ENCODE measurements around the gene LRPAP1. TPM values are rescaled to one million over a fixed set of nuclear protein-coding genes. Genes with fewer than 3 reads are reported as not detected.

LRPAP1 gene
- total RNA-seq, 1 donor from 2014 or later, result 81.6 TPM

DNA sequence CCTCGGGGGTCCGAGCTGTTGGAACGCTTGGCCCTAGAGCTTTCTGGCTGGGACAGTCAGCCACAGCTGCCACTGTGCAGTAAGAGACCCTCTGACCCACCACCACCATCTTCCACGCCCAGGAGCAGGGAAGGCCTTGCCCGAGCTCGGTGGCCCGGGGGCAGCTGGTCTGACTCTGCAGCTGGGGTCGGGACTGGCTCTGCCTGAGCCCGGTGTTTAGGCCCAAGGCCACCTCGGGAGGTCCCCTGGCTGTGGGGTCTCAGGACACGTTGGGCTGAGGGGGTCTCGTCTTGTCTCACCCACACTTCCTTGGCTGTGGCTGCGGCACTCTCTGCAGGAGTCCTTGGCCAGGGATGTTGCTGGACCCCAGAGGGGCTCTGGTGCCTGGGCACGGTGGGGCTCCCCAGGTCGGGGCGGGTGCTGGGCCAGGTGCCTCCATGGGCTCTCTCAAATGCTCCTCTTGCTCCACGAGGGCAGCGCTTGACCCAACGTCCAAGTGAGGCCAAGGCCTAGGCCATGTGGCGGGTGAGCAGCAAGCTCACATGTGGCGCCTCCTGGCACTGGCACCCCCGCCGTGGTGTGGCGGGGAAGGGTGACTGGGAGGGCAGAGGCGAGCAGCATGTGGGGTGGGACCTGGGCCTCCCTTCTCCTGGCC is 46.2 kb downstream of the LRPAP1 start:
- TF ChIP-seq, protein P1, sequence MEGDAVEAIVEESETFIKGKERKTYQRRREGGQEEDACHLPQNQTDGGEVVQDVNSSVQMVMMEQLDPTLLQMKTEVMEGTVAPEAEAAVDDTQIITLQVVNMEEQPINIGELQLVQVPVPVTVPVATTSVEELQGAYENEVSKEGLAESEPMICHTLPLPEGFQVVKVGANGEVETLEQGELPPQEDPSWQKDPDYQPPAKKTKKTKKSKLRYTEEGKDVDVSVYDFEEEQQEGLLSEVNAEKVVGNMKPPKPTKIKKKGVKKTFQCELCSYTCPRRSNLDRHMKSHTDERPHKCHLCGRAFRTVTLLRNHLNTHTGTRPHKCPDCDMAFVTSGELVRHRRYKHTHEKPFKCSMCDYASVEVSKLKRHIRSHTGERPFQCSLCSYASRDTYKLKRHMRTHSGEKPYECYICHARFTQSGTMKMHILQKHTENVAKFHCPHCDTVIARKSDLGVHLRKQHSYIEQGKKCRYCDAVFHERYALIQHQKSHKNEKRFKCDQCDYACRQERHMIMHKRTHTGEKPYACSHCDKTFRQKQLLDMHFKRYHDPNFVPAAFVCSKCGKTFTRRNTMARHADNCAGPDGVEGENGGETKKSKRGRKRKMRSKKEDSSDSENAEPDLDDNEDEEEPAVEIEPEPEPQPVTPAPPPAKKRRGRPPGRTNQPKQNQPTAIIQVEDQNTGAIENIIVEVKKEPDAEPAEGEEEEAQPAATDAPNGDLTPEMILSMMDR (conservative IDR thresholded peaks at IDR 0.05; ENCODE audit: low read depth, low read length), result no peak
- peak overlapping the region; percentile 42 for H3K4me3 ChIP-seq (ENCODE audit: low read depth, low read length)

GRCh38 chr4:3485011-3485791 is 47.0 kb downstream of the LRPAP1 start:
- peak overlapping the region; percentile 42 for H3K4me3 ChIP-seq (ENCODE audit: low read depth, low read length)
- DNase-seq (ENCODE audit: low read depth), result no peak
- TF ChIP-seq, protein P1 (conservative IDR thresholded peaks at IDR 0.05; ENCODE audit: low read depth, low read length), result no peak

More for the DNA sequence above, 46.2 kb downstream of the LRPAP1 start:
- no peak for DNase-seq (ENCODE audit: low read depth)

DNA sequence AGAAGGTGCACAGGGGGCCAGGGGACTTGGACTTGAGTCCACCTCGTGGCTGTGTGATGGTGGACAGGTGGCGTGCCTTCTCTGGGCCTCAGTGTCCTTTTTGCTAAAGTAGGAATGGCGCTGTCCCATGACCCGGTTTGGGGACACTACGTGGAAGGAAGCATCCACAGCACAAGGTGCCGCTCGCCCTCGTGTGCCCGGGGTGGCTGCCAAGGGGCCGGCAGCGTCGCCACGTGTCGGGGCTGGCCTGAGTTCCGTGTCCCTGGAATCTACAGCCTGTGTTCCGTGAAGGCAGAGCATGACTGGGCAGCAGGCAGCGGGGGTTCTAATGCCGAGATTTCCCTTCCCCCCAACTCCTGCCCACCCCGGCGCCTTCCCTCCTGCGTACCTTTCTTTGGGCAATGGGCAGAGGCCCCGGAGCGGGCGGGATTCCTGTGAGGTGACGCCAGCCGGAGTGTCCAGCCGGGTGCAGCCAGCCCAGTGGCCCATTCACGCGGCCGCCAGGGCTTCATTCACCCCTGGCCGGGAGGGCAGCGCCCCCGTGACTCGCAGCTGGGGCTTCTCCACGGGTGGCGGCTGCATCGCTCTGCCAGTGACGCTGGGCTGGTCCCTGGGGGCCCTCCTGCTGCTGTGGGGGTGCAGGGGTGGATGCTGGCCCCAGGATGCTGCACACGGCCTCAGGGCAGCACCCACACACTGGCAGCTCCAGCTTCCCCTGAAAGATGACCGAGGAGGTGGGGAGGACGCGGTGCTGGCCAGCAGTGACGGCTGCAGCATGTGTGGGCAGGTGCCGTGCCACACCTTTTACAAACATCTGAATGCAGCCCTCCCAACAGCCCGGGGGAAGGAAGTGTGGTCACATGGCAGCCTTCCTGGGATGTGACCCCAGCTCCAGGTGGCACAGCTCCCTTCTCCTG is 47.9 kb downstream of the LRPAP1 start:
- peak; percentile 52 for DNase-seq (ENCODE audit: low read depth)
- peak overlapping the region; percentile 42 for H3K4me3 ChIP-seq (ENCODE audit: low read depth, low read length)
- TF ChIP-seq, protein P1 (conservative IDR thresholded peaks at IDR 0.05; ENCODE audit: low read depth, low read length), result no peak

- H3K4me3 ChIP-seq (ENCODE audit: low read depth, low read length), result no peak overlapping the region
- no peak for DNase-seq (ENCODE audit: low read depth)
- TF ChIP-seq, protein P1 (conservative IDR thresholded peaks at IDR 0.05; ENCODE audit: low read depth, low read length), result no peak
Measured at GRCh38 chr4:3483471-3483921, 48.7 kb downstream of the LRPAP1 start.

DNA sequence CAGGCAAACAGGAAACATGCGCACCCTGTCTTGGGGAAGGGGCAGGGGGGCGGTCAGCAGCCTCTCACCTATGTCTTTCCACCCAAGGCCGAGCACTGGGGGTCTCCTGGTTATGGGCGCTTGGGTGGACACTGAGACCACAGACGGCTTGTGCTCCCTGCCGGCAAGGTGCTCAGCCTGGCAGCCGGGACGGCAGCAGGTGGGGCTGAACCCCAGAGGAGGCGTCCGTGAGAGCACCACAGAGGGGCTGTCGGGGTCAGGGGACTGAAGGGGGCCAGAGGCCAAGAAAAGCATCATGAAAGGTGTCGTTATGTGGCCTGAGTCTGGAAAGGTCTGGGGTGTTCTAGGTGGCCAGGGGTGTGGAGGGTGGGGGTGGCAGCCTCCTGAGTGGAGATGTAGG is 49.5 kb downstream of the LRPAP1 start:
- no peak for DNase-seq (ENCODE audit: low read depth)
- TF ChIP-seq, protein P1 (conservative IDR thresholded peaks at IDR 0.05; ENCODE audit: low read depth, low read length), result no peak
- no peak overlapping the region for H3K4me3 ChIP-seq (ENCODE audit: low read depth, low read length)

- no peak for DNase-seq (ENCODE audit: low read depth)
- TF ChIP-seq, protein P1 (conservative IDR thresholded peaks at IDR 0.05; ENCODE audit: low read depth, low read length), result no peak
- no peak overlapping the region for H3K4me3 ChIP-seq (ENCODE audit: low read depth, low read length)
Measured at GRCh38 chr4:3481783-3482393, 50.3 kb downstream of the LRPAP1 start.
